GM21423 (cell line): Measurements from ENCODE around the gene CNTF.

ENCODE experiments used
- ATAC-seq: cut with Tn5 transposase; IDR thresholded peaks from one replicate; pipeline ENCODE4 v1.9.1; 2021; ENCODE audit warnings: mild to moderate bottlenecking, moderate library complexity; ENCODE audit not compliant: unreplicated experiment

Gene CNTF

GRCh38 chr11:58641803-58642581, 19.5 kb downstream of the CNTF start:
- no peak for ATAC-seq

GRCh38 chr11:58645854-58646253, 23.4 kb downstream of the CNTF start:
- no peak for ATAC-seq

- ATAC-seq: peak; percentile 88
Measured at GRCh38 chr11:58647141-58647699, 24.8 kb downstream of the CNTF start.

GRCh38 chr11:58647866-58648265, 25.4 kb downstream of the CNTF start:
- no peak for ATAC-seq

- ATAC-seq: no peak
Measured at GRCh38 chr11:58649623-58650022, 27.2 kb downstream of the CNTF start.

- ATAC-seq: no peak
Measured at GRCh38 chr11:58650496-58650895, 28.0 kb downstream of the CNTF start.

GRCh38 chr11:58652726-58653280, 30.3 kb downstream of the CNTF start:
- no peak for ATAC-seq

GRCh38 chr11:58654079-58654907, 31.8 kb downstream of the CNTF start:
- ATAC-seq: peak; percentile 92

- no peak for ATAC-seq
Measured at GRCh38 chr11:58654908-58655296, 32.4 kb downstream of the CNTF start.

- no peak for ATAC-seq
Measured at GRCh38 chr11:58656348-58656747, 33.9 kb downstream of the CNTF start.

- no peak for ATAC-seq
Measured at GRCh38 chr11:58658623-58659022, 36.2 kb downstream of the CNTF start.

GRCh38 chr11:58659404-58659803, 36.9 kb downstream of the CNTF start:
- ATAC-seq: no peak

GRCh38 chr11:58659910-58660570, 37.6 kb downstream of the CNTF start:
- ATAC-seq: no peak

GRCh38 chr11:58671983-58672633, 49.6 kb downstream of the CNTF start:
- no peak for ATAC-seq

GRCh38 chr11:58674609-58675008, 52.1 kb downstream of the CNTF start:
- ATAC-seq: no peak
